ENCODE results near the gene PGA3. TPM values are rescaled to one million over a fixed set of nuclear protein-coding genes. Genes with fewer than 3 reads are reported as not detected.

PGA3 gene
- total and polyA plus RNA-seq, 11 donors, result 0.16 to 3.1 (median 1.4) TPM; not detected in 5

GRCh38 chr11:61194169-61194671 lies 9.1 kb upstream of the PGA3 start:
- Histone ChIP-seq H3K36me3 (no peaks in the 10 kb centered on the region), H3K4me1 (no peaks in the 10 kb centered on the region), H3K9me3 (peaks cover 0 to 8% (median 0%) of the 10 kb centered on the region in 12 donors), H3K27ac (no peak overlapping the region), H3K4me3 (no peak overlapping the region), H3K27me3 (peaks cover 0 to 25% (median 0%) of the 10 kb centered on the region in 9 donors)
- DNase-seq (no peak), ATAC-seq (no peak)
- WGBS, 4 donors, result 58 to 67% (median 65%) methylated on average over 11 to 12 of the region's 12 CpGs
- intact Hi-C loops (cut with DNase I), result no loop called here
- TF ChIP-seq CTCF (IDR thresholded peaks at IDR 0.05) (no peak), POLR2A (IDR thresholded peaks at IDR 0.05) (no peak)

GRCh38 chr11:61194981-61195695 lies 8.2 kb upstream of the PGA3 start:
- Histone ChIP-seq H3K27ac (no peak overlapping the region), H3K4me3 (no peak overlapping the region), H3K9me3 (peaks cover 0 to 9% (median 0%) of the 10 kb centered on the region in 12 donors), H3K27me3 (peaks cover 0 to 22% (median 0%) of the 10 kb centered on the region in 9 donors), H3K36me3 (no peaks in the 10 kb centered on the region), H3K4me1 (no peaks in the 10 kb centered on the region)
- DNase-seq (no peak), ATAC-seq (no peak)
- WGBS, 4 donors, result 79 to 85% (median 82%) methylated on average over 7 of the region's 7 CpGs
- intact Hi-C loops (cut with DNase I), result no loop called here
- TF ChIP-seq CTCF (IDR thresholded peaks at IDR 0.05), result no peak
- no peak for TF ChIP-seq POLR2A (IDR thresholded peaks at IDR 0.05)

GRCh38 chr11:61195719-61196118 lies 7.6 kb upstream of the PGA3 start:
- peaks cover 0 to 22% (median 0%) of the 10 kb centered on the region in 9 donors for H3K27me3 ChIP-seq
- 66 to 76% (median 71%) methylated on average over 7 of the region's 7 CpGs for WGBS, 4 donors
- H3K9me3 ChIP-seq, result peaks cover 0 to 9% (median 0%) of the 10 kb centered on the region in 12 donors
- ATAC-seq (no peak), DNase-seq (no peak)
- no peak for TF ChIP-seq CTCF (IDR thresholded peaks at IDR 0.05)
- TF ChIP-seq POLR2A (IDR thresholded peaks at IDR 0.05), result no peak
- H3K36me3 ChIP-seq, result no peaks in the 10 kb centered on the region
- H3K4me3 ChIP-seq, result no peak overlapping the region
- intact Hi-C loops (cut with DNase I), result no loop called here
- no peak overlapping the region for H3K27ac ChIP-seq
- no peaks in the 10 kb centered on the region for H3K4me1 ChIP-seq

- intact Hi-C loops (cut with DNase I), result no loop called here
- Histone ChIP-seq H3K4me1 (peaks cover 0 to 3% (median 0%) of the 10 kb centered on the region in 12 donors), H3K27ac (no peak overlapping the region), H3K36me3 (no peaks in the 10 kb centered on the region), H3K27me3 (peaks cover 0 to 16% (median 0%) of the 10 kb centered on the region in 9 donors), H3K9me3 (peaks cover 0 to 9% (median 0%) of the 10 kb centered on the region in 12 donors), H3K4me3 (no peak overlapping the region)
- TF ChIP-seq CTCF (IDR thresholded peaks at IDR 0.05), result no peak
- TF ChIP-seq POLR2A (IDR thresholded peaks at IDR 0.05), result no peak
- ATAC-seq, result no peak
- DNase-seq, result no peak
- WGBS, 4 donors, result 53 to 72% (median 64%) methylated on average over 6 of the region's 6 CpGs
Observed at GRCh38 chr11:61198361-61198760, 5.0 kb upstream of the PGA3 start.

Data from heart left ventricle (tissue), 16 donors.